HG02678 (cell line): Measurements from ENCODE around the gene ILF2.

Experiments used
- ATAC-seq: cut with Tn5 transposase; IDR thresholded peaks from one replicate; pipeline ENCODE4 v1.9.1; 2021; ENCODE audit warnings: mild to moderate bottlenecking, moderate library complexity; ENCODE audit not compliant: unreplicated experiment

ILF2 gene

GRCh38 chr1:153628638-153629342 is 42.0 kb downstream of the ILF2 start:
- no peak for ATAC-seq

- ATAC-seq, result no peak
Observed at GRCh38 chr1:153627715-153628626, 42.8 kb downstream of the ILF2 start, which contains the start of gene S100A1. Gene S100A1, plus strand, starts transcription at chr1:153628434. Its CDS starts 2,088 bp downstream, at chr1:153630522.

GRCh38 chr1:153626904-153627714 is 43.7 kb downstream of the ILF2 start, which contains the start of gene S100A13:
Gene S100A13, minus strand, starts transcription at chr1:153627505. Its CDS starts 1,033 bp downstream, at chr1:153626472.
- no peak for ATAC-seq

GRCh38 chr1:153626477-153626903 is 44.3 kb downstream of the ILF2 start:
- ATAC-seq, result no peak

- ATAC-seq, result no peak
Observed at GRCh38 chr1:153624965-153625611, 45.7 kb downstream of the ILF2 start.

- no peak for ATAC-seq
Observed at GRCh38 chr1:153623101-153623500, 47.7 kb downstream of the ILF2 start.

GRCh38 chr1:153619171-153619570 is 51.6 kb downstream of the ILF2 start:
- no peak for ATAC-seq

GRCh38 chr1:153617663-153618062 is 53.1 kb downstream of the ILF2 start:
- peak; percentile 75 for ATAC-seq

GRCh38 chr1:153616917-153617311 is 53.9 kb downstream of the ILF2 start:
- ATAC-seq, result no peak

- no peak for ATAC-seq
Observed at GRCh38 chr1:153616144-153616916, 54.5 kb downstream of the ILF2 start, which contains the start of gene S100A14. Gene S100A14, minus strand, starts transcription at chr1:153616325. Its CDS starts 467 bp downstream, at chr1:153615858.

- no peak for ATAC-seq
Observed at GRCh38 chr1:153615406-153615805, 55.4 kb downstream of the ILF2 start.

- no peak for ATAC-seq
Observed at GRCh38 chr1:153614906-153615305, 55.9 kb downstream of the ILF2 start.

GRCh38 chr1:153614189-153614900 is 56.4 kb downstream of the ILF2 start:
- no peak for ATAC-seq

- no peak for ATAC-seq
Observed at GRCh38 chr1:153613406-153613805, 57.4 kb downstream of the ILF2 start.

GRCh38 chr1:153612755-153613331 is 58.0 kb downstream of the ILF2 start, which contains the start of gene S100A16:
Gene S100A16, minus strand, starts transcription at chr1:153613137. Its CDS starts 4,986 bp downstream, at chr1:153608151.
- ATAC-seq, result no peak

- no peak for ATAC-seq
Observed at GRCh38 chr1:153612111-153612754, 58.6 kb downstream of the ILF2 start.
